GM19452 (cell line): ENCODE measurements around the gene SLC25A51.
"Not testable (repeated sequence)": the region's sequence is repeated elsewhere in the genome, so short reads cannot be mapped to it uniquely, and the experiment has no call there.

Experiments
- ATAC-seq: cut with Tn5 transposase; IDR thresholded peaks from one replicate; pipeline ENCODE4 v1.9.1; 2021; ENCODE audit not compliant: unreplicated experiment

Gene SLC25A51

GRCh38 chr9:37906312-37907239 is 2.6 kb upstream of the SLC25A51 start:
- no peak for ATAC-seq

- ATAC-seq, result no peak
Observed at GRCh38 chr9:37905776-37906175, 1.8 kb upstream of the SLC25A51 start.

- ATAC-seq, result no peak
Observed at GRCh38 chr9:37905131-37905505, 1.2 kb upstream of the SLC25A51 start.

DNA sequence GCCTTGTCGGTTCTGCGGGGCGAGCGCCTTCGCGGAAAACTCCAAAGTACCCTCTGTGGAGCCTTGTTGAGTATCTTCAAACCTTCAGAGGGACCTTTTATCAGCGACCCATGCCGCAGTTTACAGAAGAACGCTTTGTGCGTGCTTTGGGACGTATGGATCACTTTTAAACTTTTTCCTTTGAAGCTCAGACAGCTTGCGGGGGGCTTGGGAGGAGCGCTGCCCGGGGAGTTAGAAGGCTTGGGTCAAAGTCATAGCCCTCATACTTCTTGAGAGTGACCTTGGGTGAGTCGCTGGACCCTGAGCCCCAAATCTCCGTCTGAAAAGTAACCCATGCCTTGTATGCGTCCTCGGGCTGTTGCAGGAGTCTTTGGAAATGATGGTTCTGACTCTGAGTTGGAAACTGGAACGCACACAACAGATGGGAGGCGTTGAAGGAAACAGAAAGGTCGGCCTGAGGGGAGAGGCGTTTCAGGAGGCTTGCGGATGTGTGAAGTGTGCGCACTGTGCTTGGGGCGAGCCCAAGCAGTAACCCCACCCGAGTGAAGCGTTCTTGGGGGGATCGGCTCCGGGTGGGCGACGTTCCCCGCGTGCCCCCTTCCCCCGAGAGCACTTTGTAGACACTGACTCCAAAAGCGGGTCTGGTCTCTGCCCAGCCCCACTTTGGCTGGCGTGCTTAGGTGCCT is 661 bp upstream of the SLC25A51 start:
- no peak for ATAC-seq

DNA sequence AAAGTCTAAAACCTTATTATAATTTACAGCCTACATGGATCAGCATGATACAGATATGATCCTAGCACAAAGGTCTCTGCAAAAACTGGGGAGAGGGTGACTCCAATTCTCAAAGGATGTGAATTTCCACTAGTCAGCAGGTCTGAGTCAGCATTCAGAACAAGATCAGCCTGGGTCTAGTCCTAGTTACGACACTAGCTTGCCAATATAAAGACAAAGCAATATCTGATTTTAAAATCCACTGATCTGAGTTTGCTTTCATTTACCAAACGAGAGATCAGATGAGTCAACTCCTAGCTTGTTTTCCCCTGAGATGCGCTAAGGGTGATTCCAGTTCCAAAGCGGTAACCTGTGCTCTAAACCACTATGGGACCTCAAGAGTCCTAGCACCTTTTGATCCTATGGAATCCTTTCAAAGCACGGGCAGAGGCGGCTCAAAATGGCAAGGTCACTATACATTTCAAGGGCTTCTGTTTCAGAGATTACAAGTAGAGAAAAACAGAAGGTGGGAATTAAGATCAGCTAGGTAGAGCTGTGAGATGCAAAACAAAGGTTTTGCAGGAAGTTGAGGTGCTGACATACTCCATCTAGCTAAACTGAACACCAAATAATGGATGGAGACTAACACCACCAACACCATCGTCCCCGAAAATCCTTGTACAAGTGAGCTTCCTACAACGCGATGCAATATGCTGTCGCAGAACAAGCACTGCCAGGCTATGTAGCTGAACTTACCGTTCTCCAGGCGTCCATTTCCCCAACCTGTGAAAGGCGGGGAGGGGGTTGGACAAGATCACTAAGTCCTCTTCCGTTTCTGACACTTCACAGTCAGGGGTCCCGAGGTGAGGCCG is 906 bp downstream of the SLC25A51 start:
- ATAC-seq, result peak; percentile 7

- no peak for ATAC-seq
Observed at GRCh38 chr9:37902131-37902530, 1.8 kb downstream of the SLC25A51 start.

GRCh38 chr9:37899041-37899440 is 4.9 kb downstream of the SLC25A51 start:
- ATAC-seq, result no peak

DNA sequence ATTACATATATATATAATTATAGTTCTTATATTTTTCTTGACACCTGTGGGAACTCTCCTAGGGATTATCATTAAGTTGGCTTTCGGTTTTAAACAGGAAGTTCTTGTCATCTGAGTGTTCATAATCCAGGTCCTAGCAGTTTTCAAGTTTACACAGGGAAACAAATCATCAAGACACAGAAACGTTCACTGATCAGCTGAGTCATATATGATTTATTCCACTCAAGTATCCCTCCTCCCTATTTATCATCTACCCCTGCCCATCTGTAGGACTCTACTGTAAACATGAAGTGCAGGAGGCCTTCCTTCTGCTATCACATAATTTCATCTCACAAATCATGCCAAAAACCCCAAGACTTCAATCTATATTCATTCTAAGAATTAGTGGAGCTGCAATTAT is 6.3 kb downstream of the SLC25A51 start:
- ATAC-seq, result no peak

DNA sequence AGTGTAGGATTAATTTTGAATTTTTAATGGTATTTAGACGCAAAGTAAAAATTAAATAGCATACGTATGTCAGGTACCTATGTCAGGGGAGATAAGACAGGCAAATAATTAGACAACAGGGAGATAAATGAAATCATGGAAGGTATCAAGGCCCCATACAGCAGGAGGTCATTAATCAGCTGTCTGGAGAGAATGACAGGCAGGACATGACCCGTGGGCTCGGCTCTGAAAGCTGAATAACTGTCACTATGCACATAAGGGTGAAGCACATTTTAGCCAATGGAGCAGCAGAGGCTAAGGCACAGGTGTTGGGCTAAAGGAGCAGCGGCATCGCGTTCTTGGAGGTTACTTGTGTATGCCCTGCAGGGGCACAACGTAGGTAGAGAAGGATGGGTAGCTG is 11.9 kb downstream of the SLC25A51 start:
- ATAC-seq, result no peak

- not testable (repeated sequence) for ATAC-seq
Observed at GRCh38 chr9:37891042-37891441, 12.9 kb downstream of the SLC25A51 start.

DNA sequence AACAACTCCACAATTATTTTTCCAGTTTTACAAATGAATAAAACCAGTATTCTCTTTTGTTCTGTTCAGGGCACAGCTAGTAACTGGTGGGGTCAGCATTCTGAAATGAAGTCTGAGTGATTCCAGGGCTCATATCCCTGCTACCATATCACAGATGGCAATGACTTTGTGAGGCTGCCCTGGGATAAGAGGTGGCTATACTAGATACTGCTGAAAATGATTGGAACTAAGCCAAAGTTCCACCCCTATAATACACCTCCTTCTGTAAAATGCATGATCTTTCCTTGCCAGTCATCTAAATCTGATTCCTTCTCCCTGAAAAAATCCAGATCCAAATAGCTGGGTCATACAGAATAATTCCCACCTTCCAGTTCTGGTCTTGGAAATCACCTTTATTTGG is 14.4 kb downstream of the SLC25A51 start:
- no peak for ATAC-seq

- not testable (repeated sequence) for ATAC-seq
Observed at GRCh38 chr9:37887977-37888583, 15.8 kb downstream of the SLC25A51 start.

- no peak for ATAC-seq
Observed at GRCh38 chr9:37880916-37881479, 22.9 kb downstream of the SLC25A51 start.

GRCh38 chr9:37876376-37876775 is 27.6 kb downstream of the SLC25A51 start:
- ATAC-seq, result no peak

GRCh38 chr9:37873955-37874354 is 30.0 kb downstream of the SLC25A51 start:
- ATAC-seq, result no peak

DNA sequence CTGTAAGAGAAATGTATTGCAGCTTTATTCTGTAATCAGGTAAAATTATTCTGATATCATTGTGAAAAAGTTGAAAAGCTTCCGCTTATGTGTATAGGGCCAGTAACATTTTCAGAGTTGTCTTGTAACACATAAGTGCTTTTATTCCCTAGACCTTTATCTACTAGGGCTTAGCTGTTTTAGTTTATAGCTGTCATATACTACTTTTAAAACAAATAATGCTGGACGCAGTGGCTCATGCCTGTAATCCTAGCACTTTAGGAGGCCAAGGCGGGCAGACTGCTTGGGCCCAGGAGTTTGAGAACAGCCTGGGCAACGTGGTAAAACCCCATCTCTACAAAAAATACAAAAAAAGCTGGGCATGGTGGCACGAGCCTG is 33.1 kb downstream of the SLC25A51 start:
- ATAC-seq, result no peak

DNA sequence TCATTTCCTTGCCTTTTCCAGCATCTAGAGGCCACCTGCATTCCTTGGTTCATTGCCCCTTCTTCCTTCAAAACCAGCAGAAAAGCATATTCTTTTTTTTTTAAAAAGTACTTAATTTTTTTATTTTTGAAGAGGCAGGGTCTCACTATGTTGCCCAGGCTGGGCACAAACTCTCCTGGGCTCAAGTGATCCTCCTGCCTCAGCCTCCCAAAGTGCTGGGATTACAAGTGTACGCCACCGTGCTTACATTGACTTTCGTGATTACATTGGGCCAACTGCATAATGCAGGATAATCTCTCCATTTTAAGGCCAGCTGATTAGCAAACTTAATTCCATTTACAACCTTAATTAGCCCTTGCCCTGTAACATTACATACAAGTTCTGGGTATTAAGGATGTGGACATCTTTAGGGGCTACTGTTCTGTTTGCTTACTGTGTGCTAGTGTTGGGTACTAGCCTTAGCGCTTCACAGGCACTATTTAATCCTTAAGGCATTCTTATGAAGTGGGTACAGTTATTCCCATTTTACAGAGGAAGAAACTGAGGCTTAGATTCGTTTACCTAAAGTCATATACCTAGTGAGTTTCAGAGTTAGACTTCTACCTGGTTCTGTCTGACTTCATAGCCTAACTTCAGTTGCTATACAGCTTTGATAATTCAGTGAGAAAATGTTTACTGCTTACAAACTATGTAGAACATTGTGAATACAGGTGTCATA is 33.7 kb downstream of the SLC25A51 start:
- no peak for ATAC-seq

DNA sequence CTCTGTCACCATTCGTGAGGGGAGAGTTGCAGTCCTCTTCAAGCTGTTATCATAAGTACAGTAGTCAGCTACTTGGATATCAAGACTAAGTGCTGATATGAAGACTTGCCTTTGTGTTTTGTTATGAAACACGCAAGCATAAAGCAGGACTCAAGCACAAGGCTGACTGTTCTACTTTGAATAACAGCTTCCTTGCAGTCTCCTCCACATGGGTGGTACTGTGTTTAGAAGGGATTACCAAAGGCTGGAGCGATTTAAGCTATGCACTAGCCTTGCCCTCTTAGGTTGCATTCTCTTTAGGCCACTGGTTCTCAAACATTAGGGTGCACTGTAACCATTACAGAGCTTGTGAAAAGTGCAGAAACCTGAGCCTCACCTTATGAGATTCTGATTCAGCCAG is 41.4 kb downstream of the SLC25A51 start:
- ATAC-seq, result no peak

GRCh38 chr9:37859043-37859442 is 44.9 kb downstream of the SLC25A51 start:
- ATAC-seq, result no peak

DNA sequence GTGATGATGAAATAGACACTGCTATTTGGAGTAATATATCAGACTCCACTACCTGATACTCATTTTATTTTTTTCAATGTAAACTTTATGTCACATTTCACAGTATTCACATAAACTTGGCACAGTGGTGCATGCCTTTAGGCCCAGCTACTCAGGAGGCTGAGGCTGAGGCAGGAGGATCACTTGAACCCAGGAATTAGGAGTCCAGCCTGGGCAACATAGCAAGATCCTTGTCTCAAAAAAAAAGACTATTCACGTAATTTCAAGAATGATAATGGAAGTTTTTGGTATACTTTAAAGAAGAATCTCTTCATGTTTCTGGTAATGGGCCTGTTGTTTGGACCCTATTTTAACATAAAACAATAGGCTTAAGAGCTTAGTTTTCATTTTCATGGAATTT is 47.4 kb downstream of the SLC25A51 start:
- no peak for ATAC-seq
